CD4-positive, alpha-beta T cell (primary cell): ENCODE measurements around the gene IGDCC3. TPM values are rescaled to one million over a fixed set of nuclear protein-coding genes. Genes with fewer than 3 reads are reported as not detected.
A peak's percentile ranks its signal among the peaks of the same experiment; 100 is the strongest.

Experiments
- ATAC-seq: fragments of 200-7000 bp; cut with Tn5 transposase; one replicate; pipeline ENCODE4 v1.10.0; 2022; ENCODE audit warnings: mild to moderate bottlenecking; ENCODE audit not compliant: poor library complexity
- CTCF ChIA-PET: fragments of 350-600 bp; sonication (Branson Sonifier 250); formaldehyde crosslinking; loops from one replicate; lab custom pipeline; 2021; ENCODE audit warnings: antibody characterized with exemption, inconsistent platforms; lab: Charles Lee
- POLR2A ChIA-PET: fragments of 350-600 bp; sonication (Branson Sonifier 250); formaldehyde crosslinking; loops from one replicate; lab custom pipeline; 2021; ENCODE audit warnings: antibody characterized with exemption, inconsistent platforms; lab: Charles Lee
- DNase-seq, 14 experiments: peaks; one replicate each; pipeline ENCODE4 v3.0.0-alpha.2; 2013 to 2020; ENCODE audit warnings: mixed read lengths in 2 of 14
- H3K27ac ChIP-seq, 2 donors: one replicate each; pipeline versions ENCODE4 v1.5.1 to v1.7.0; 2013; ENCODE audit warnings: low read length in 2 of 2, low read depth in 1 of 2, mild to moderate bottlenecking in 1 of 2
- H3K27me3 ChIP-seq, 2 experiments: 1 replicate in 1 of 2; 2 replicates in 1 of 2; pipeline versions ENCODE4 v1.6.1 to v1.7.0; 2013; ENCODE audit warnings: low read length in 2 of 2, control low read depth in 1 of 2, mild to moderate bottlenecking in 1 of 2, moderate library complexity in 1 of 2; ENCODE audit not compliant: insufficient read depth in 2 of 2, control insufficient read depth in 1 of 2
- H3K36me3 ChIP-seq: one replicate; pipeline ENCODE4 v1.6.1; 2013; ENCODE audit warnings: low read length, control low read depth; ENCODE audit not compliant: insufficient read depth
- H3K4me1 ChIP-seq: one replicate; pipeline ENCODE4 v1.6.1; 2013; ENCODE audit warnings: low read length, control low read depth; ENCODE audit not compliant: insufficient read depth
- H3K4me3 ChIP-seq: one replicate; pipeline ENCODE4 v1.5.1; 2013; ENCODE audit warnings: mild to moderate bottlenecking, low read length, moderate library complexity
- H3K9me3 ChIP-seq, 2 experiments: 1 replicate in 1 of 2; 2 replicates in 1 of 2; pipeline versions ENCODE4 v1.6.1 to v1.7.0; 2013; ENCODE audit warnings: low read length in 2 of 2, mild to moderate bottlenecking in 2 of 2, control low read depth in 1 of 2, moderate library complexity in 1 of 2; ENCODE audit not compliant: control insufficient read depth in 1 of 2, insufficient read depth in 1 of 2
- H3K27ac Mint-ChIP-seq: one replicate; pipeline ENCODE4 v1.8.0; 2020; ENCODE audit warnings: mixed read lengths
- H3K27me3 Mint-ChIP-seq: one replicate; pipeline ENCODE4 v1.8.0; 2021; ENCODE audit warnings: mixed read lengths
- H3K36me3 Mint-ChIP-seq: one replicate; pipeline ENCODE4 v1.8.0; 2021; ENCODE audit warnings: low read depth, mixed read lengths
- H3K4me1 Mint-ChIP-seq: one replicate; pipeline ENCODE4 v1.8.0; 2021; ENCODE audit warnings: low read depth, mixed read lengths
- H3K4me3 Mint-ChIP-seq: one replicate; pipeline ENCODE4 v1.8.0; 2020; ENCODE audit warnings: mild to moderate bottlenecking, mixed read lengths
- H3K9me3 Mint-ChIP-seq: one replicate; pipeline ENCODE4 v1.8.0; 2020; ENCODE audit warnings: mixed read lengths
- intact Hi-C, 2 experiments: fragments of 100-400 bp; cut with DNase I in 1 of 2; cut with micrococcal nuclease in 1 of 2; formaldehyde crosslinking; loops; one replicate each; pipeline versions ENCODE4 v1.15.1 to v1.9.0; 2023 to 2025; cut with DNase I, micrococcal nuclease
- total RNA-seq, 174 experiments: library from RNA in 2 of 174; stranded (reverse) in 2 of 174; gene quantifications; one replicate each; pipeline ENCODE4 v1.2.3 and lab custom pipeline; 2021 to 2026
- TF ChIP-seq, protein P1 (sequence below): fragments of 200-600 bp; IDR thresholded peaks from one replicate; pipeline ENCODE4 v1.8.0; 2022; ENCODE audit warnings: antibody characterized with exemption, mild to moderate bottlenecking

Gene IGDCC3
- total RNA-seq, 2 experiments from 2014 or later: not detected

- Mint-ChIP-seq H3K27me3 (no peaks in the 10 kb centered on the region), H3K9me3 (no peaks in the 10 kb centered on the region), H3K36me3 (peaks cover 16% of the 10 kb centered on the region), H3K4me1 (peaks cover 47% of the 10 kb centered on the region), H3K27ac (peak within 1 kb of the TSS; percentile 94), H3K4me3 (peak within 1 kb of the TSS; percentile 93)
- H3K36me3 ChIP-seq: peaks cover 6% of the 10 kb centered on the region
- TF ChIP-seq, protein P1, sequence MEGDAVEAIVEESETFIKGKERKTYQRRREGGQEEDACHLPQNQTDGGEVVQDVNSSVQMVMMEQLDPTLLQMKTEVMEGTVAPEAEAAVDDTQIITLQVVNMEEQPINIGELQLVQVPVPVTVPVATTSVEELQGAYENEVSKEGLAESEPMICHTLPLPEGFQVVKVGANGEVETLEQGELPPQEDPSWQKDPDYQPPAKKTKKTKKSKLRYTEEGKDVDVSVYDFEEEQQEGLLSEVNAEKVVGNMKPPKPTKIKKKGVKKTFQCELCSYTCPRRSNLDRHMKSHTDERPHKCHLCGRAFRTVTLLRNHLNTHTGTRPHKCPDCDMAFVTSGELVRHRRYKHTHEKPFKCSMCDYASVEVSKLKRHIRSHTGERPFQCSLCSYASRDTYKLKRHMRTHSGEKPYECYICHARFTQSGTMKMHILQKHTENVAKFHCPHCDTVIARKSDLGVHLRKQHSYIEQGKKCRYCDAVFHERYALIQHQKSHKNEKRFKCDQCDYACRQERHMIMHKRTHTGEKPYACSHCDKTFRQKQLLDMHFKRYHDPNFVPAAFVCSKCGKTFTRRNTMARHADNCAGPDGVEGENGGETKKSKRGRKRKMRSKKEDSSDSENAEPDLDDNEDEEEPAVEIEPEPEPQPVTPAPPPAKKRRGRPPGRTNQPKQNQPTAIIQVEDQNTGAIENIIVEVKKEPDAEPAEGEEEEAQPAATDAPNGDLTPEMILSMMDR: peak; percentile 1
- ChIA-PET CTCF (interaction anchor here (0.6 to 3.0 kb wide), 8 partner anchors 9 to 153 kb away, joined by 3 to 26 read pairs (median 4); partner anchors contain the start of genes PDCD7, RNU5A-1 and RNU5B-1), POLR2A (interaction anchor here (0.6 to 4.4 kb wide), 11 partner anchors 9 to 899 kb away, joined by 3 to 136 read pairs (median 7); partner anchors contain the start of genes CLPX, RAB11A, RNU5A-1 and RNU5B-1)
- DNase-seq (peak; percentile 82 to 96 (median 92)), ATAC-seq (peak; percentile 95)
- H3K27ac ChIP-seq: peak within 1 kb of the TSS; percentile 83 to 85
- no peaks in the 10 kb centered on the region for H3K9me3 ChIP-seq
- H3K27me3 ChIP-seq: no peaks in the 10 kb centered on the region
- H3K4me3 ChIP-seq: peak within 1 kb of the TSS; percentile 93
- peaks cover 37% of the 10 kb centered on the region for H3K4me1 ChIP-seq
- intact Hi-C loops: loop anchor here (1.0 to 5.0 kb wide), 7 partner anchors 8 to 585 kb away; partner anchors contain the start of genes CLPX (in 1 of the 2), PDCD7 (in 1 of the 2), RNU5A-1 (in 1 of the 2) and RNU5B-1 (in 1 of the 2)
These were observed 90.9 kb downstream of the IGDCC3 start, which contains the start of gene PARP16 for GRCh38 chr15:65286704-65287519. Gene PARP16 (minus strand): TSS chr15:65286883. CDS start chr15:65286426, 457 bp downstream.

GRCh38 chr15:65286069-65286703 is 91.6 kb downstream of the IGDCC3 start:
- H3K4me1 Mint-ChIP-seq: peaks cover 52% of the 10 kb centered on the region
- intact Hi-C loops: loop anchor here (1.0 to 5.0 kb wide), 5 partner anchors 10 to 584 kb away; partner anchors contain the start of genes CLPX (in 1 of the 2), PDCD7 (in 1 of the 2) and RNU5A-1 (in 1 of the 2)
- CTCF ChIA-PET: interaction anchor here (1.0 to 3.0 kb wide), 7 partner anchors 9 to 152 kb away, joined by 3 to 26 read pairs (median 5); partner anchors contain the start of genes PDCD7, RNU5A-1 and RNU5B-1
- peaks cover 19% of the 10 kb centered on the region for H3K36me3 Mint-ChIP-seq
- peak overlapping the region; percentile 93 for H3K4me3 Mint-ChIP-seq
- H3K36me3 ChIP-seq: peaks cover 6% of the 10 kb centered on the region
- no peaks in the 10 kb centered on the region for H3K27me3 Mint-ChIP-seq
- TF ChIP-seq, protein P1: no peak
- ATAC-seq: peak; percentile 5
- peaks cover 37% of the 10 kb centered on the region for H3K4me1 ChIP-seq
- H3K27ac ChIP-seq: peak overlapping the region; percentile 83 to 85
- DNase-seq: peak in 4 of 14 experiments; percentile 15 to 59 (median 44)
- H3K9me3 ChIP-seq: no peaks in the 10 kb centered on the region
- H3K27ac Mint-ChIP-seq: peak overlapping the region; percentile 94
- peak overlapping the region; percentile 93 for H3K4me3 ChIP-seq
- no peaks in the 10 kb centered on the region for H3K27me3 ChIP-seq
- POLR2A ChIA-PET: interaction anchor here (0.6 to 4.4 kb wide), 11 partner anchors 8 to 1582 kb away, joined by 3 to 136 read pairs (median 7); partner anchors contain the start of genes CLPX, RAB11A, RNU5A-1 and RNU5B-1
- no peaks in the 10 kb centered on the region for H3K9me3 Mint-ChIP-seq
